ENCODE data around the gene NQO1.
A peak's percentile ranks its signal among the peaks of the same experiment; 100 is the strongest.
"Not testable (repeated sequence)": the region's sequence is repeated elsewhere in the genome, so short reads cannot be mapped to it uniquely, and the experiment has no call there.

NQO1 gene

GRCh38 chr16:69726313-69727060, at the start of gene NQO1:
NQO1 (minus strand) TSS chr16:69726560; CDS start chr16:69726439, 121 bp downstream.
- DNase-seq: peak; percentile 58 to 73 (median 66)

GRCh38 chr16:69775563-69775962, 49.2 kb upstream of the NQO1 start:
- DNase-seq: no peak

- no peak for DNase-seq
These were observed 47.0 kb upstream of the NQO1 start for GRCh38 chr16:69773260-69773947.

GRCh38 chr16:69771651-69771967, 45.2 kb upstream of the NQO1 start:
- DNase-seq: no peak

GRCh38 chr16:69769404-69769803, 43.0 kb upstream of the NQO1 start:
- no peak for DNase-seq

GRCh38 chr16:69768666-69769065, 42.3 kb upstream of the NQO1 start:
- no peak for DNase-seq

- DNase-seq: no peak
These were observed 41.3 kb upstream of the NQO1 start for GRCh38 chr16:69767459-69768229.

- no peak for DNase-seq
These were observed 37.2 kb upstream of the NQO1 start for GRCh38 chr16:69763599-69763942.

GRCh38 chr16:69762814-69763598, 36.6 kb upstream of the NQO1 start:
- DNase-seq: no peak

- DNase-seq: peak; percentile 37 to 76 (median 66)
These were observed 35.8 kb upstream of the NQO1 start, which contains the start of gene WWP2 for GRCh38 chr16:69761983-69762813. WWP2 (plus strand) TSS chr16:69762332; CDS start chr16:69787011, 24,679 bp downstream.

- not testable (repeated sequence) for DNase-seq
These were observed 31.0 kb upstream of the NQO1 start for GRCh38 chr16:69757375-69757774.

GRCh38 chr16:69756705-69757104, 30.3 kb upstream of the NQO1 start:
- no peak for DNase-seq

GRCh38 chr16:69754469-69755310, 28.3 kb upstream of the NQO1 start, which contains the start of gene NOB1:
NOB1 (minus strand) TSS chr16:69754926; CDS start chr16:69754910, 16 bp downstream.
- peak; percentile 91 to 96 (median 94) for DNase-seq

GRCh38 chr16:69754143-69754468, 27.7 kb upstream of the NQO1 start:
- no peak for DNase-seq

- DNase-seq: no peak
These were observed 22.5 kb upstream of the NQO1 start for GRCh38 chr16:69748694-69749345.

GRCh38 chr16:69747115-69747514, 20.8 kb upstream of the NQO1 start:
- no peak for DNase-seq

GRCh38 chr16:69745959-69746358, 19.6 kb upstream of the NQO1 start:
- no peak for DNase-seq

- no peak for DNase-seq
These were observed 18.9 kb upstream of the NQO1 start for GRCh38 chr16:69745232-69745612.

GRCh38 chr16:69744363-69745231, 18.2 kb upstream of the NQO1 start:
- DNase-seq: no peak

Data from activated naive CD4-positive, alpha-beta T cell (primary cell).